GM12865 (cell line): ENCODE measurements around the gene TMEM132C.
A peak's percentile ranks its signal among the peaks of the same experiment; 100 is the strongest.

ENCODE experiments used
- DNase-seq: peaks from one replicate; pipeline ENCODE4 v3.0.0; 2010; ENCODE audit warnings: low read depth
- H3K4me3 ChIP-seq: 2 replicates; pipeline ENCODE4 v1.5.1; 2011; ENCODE audit warnings: mild to moderate bottlenecking, low read depth, low read length, control low read depth
- TF ChIP-seq, protein P1 (sequence below): IDR thresholded peaks from 2 replicates; pipeline ENCODE4 v1.5.1; 2011; ENCODE audit warnings: low read length, control low read depth, low read depth, inconsistent platforms; ENCODE audit not compliant: insufficient read depth; ENCODE audit errors: missing control alignments

Gene TMEM132C

DNA sequence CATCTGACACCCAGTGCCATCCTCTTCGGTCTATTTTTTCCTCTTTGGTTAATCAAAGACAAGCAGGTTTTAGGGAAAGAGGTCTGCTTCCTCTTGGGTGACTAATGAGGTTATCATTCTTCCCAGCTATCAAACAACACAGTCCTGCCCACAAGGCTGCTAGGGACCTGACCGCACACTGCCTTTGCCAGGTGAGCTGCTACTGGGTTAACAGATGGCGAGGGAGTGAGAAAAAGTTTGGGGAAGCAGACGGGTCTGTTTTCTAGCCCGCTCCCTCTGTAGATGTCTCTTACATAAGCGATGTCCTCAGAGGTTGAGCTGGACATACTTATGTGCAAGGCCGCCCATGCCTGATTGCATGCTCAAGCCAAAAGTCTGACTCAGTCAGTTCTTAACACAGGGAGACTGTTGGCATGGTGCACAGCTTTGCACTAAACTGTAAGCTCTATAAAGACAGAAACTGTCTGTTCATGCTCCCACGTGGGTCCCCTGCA lies 462.7 kb downstream of the TMEM132C start:
- TF ChIP-seq, protein P1, sequence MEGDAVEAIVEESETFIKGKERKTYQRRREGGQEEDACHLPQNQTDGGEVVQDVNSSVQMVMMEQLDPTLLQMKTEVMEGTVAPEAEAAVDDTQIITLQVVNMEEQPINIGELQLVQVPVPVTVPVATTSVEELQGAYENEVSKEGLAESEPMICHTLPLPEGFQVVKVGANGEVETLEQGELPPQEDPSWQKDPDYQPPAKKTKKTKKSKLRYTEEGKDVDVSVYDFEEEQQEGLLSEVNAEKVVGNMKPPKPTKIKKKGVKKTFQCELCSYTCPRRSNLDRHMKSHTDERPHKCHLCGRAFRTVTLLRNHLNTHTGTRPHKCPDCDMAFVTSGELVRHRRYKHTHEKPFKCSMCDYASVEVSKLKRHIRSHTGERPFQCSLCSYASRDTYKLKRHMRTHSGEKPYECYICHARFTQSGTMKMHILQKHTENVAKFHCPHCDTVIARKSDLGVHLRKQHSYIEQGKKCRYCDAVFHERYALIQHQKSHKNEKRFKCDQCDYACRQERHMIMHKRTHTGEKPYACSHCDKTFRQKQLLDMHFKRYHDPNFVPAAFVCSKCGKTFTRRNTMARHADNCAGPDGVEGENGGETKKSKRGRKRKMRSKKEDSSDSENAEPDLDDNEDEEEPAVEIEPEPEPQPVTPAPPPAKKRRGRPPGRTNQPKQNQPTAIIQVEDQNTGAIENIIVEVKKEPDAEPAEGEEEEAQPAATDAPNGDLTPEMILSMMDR, result no peak
- H3K4me3 ChIP-seq, result no peak overlapping the region
- no peak for DNase-seq

DNA sequence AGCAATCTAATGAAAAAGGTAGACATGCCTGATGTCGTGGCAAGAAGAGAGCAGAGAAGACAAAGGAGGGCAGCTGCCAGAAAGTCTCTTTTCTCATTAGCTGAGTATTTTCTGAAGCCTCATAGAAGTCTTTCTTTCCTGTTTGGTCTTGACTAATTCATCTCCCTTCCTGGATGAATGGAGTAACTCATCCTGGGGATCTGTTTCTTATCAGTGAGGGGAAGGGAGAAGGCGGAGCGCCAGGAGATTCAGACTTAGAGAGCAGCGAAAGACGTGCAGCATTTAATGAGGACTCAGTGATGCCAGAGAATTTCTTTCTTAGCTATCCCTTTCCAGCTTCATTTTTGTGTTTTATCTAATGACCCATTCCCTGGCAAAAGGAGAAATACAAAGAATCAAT lies 467.4 kb downstream of the TMEM132C start:
- TF ChIP-seq, protein P1, result no peak
- no peak overlapping the region for H3K4me3 ChIP-seq
- DNase-seq, result no peak

DNA sequence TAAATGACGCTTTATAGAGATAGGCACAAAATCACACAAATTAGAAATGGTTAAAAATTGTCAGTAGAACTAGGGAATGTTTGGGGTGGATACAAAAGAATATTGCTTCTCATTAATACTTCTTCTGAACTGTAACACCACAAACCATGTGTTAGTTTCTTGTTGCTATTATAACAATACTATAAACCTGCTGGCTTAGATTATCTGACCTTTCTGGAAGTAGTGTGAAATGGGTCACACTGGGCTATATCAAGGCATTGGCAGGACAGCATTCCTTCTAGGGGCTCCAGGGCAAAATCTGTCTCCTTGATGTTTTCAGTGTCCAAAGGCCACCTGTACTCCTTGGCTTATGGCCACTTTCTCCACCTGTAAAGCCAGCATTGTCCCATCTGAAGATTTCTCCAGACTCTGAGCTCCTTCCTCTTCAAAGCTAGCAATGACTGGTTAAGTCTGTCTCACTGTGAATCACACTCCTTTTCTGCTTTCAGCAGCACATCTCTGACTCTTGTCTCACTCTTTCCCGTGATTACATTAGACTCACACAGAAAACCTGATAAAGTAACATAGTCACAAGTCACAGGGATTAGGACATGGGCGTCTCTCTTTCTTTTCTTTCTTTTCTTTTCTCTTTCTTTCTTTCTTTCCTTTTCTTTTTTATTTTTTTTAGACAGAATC lies 470.5 kb downstream of the TMEM132C start:
- DNase-seq, result no peak
- TF ChIP-seq, protein P1, result no peak

DNA sequence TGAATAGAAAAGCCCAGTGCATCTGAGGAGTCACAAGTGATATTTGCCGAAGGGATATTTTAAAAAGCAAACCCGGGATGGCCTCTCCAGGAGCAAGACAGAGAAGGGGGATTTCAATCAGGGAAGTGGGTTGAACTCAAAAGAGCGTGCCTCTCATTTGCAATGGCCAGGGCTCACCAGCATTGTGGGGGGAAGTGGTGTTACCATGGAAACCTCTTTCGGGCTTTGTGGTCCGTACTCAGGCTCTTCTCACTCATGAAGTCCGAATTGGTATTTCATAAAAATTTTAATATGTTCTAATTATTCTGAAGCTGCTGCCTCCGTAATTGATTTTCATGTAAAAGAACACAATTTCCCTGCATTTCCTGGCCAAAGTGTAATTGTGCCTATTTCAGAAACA lies 476.9 kb downstream of the TMEM132C start:
- DNase-seq, result peak; percentile 72
- no peak overlapping the region for H3K4me3 ChIP-seq
- TF ChIP-seq, protein P1, result no peak

More for the DNA sequence above, 470.5 kb downstream of the TMEM132C start:
- no peak overlapping the region for H3K4me3 ChIP-seq

DNA sequence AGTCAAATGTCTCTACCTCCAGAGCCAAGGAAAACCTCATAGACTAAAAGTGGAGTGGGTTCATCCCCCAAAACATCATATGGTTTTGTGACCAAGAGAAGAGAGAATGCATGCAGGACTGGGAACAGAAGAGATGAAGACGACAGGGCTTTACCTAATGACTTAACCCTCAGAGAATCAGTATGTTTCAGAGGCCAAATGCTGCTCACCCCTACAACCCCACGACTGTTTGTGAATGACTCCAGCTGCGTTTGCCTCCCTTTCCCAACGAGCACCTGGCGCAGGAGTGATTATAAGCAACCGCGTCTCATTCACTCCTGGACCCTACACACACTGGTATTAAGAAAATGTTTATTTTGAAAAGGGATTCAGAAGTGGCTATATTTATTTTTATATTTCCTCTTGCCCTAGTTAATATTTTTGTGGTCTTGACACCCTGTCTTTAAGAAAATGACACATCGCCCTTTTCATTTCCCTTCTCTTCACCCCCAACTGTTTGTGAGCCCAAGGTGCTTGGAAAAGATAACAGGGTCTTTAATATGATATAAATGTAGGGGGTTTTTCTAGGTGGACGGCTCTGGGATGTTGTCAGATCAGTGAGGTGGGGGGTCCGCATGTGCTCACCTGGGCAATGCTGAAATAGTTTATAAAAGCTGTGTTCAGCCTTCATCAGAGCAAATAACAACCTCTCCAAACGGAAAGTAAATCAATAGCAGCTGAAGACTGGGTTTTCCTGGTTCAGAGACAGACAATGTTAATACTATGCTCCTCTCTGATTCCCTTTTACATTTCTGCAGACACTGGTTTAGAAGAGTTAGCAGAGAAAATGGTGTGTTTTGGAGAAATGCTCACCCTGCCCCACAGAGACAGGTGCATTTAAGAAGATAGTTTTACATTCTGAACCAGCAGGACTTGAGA lies 479.1 kb downstream of the TMEM132C start:
- TF ChIP-seq, protein P1, result no peak
- DNase-seq, result no peak
- H3K4me3 ChIP-seq, result no peak overlapping the region

DNA sequence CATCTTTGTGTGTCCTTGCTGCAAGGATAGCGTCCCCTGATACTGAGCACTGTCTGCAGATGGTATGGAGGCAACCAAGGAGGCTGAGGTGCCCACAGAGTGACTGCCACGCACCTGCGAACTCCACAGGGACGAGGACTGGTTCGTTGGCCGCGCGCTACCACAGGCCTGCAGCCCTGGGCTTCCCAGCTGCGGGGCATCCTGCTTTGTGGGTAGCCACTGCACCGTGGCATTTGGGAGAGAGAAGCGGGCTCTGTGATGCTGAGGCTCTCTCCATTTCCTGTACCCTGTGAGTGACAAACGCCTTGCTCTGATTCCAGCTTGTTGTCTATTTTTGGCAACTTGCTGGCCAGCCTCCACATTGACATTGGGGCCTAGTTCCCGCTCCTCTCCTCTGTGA lies 480.5 kb downstream of the TMEM132C start:
- TF ChIP-seq, protein P1, result no peak
- no peak for DNase-seq
- no peak overlapping the region for H3K4me3 ChIP-seq

- no peak overlapping the region for H3K4me3 ChIP-seq
- TF ChIP-seq, protein P1, result no peak
- no peak for DNase-seq
Observed at GRCh38 chr12:128752386-128752785, 485.4 kb downstream of the TMEM132C start.
